Small intestine (tissue), 4 donors: ENCODE results near the gene CC2D1A. TPM values are rescaled to one million over a fixed set of nuclear protein-coding genes. Genes with fewer than 3 reads are reported as not detected.

Experiments
- polyA plus RNA-seq, 4 donors: library from polyadenylated mRNA; stranded (reverse) in 3 of 4; unstranded in 1 of 4; fragments of 200-250 nt in 3 of 4; fragments of 120-200 nt in 1 of 4; gene quantifications; one replicate each; pipeline versions ENCODE4 v1.2.1 to v1.2.3, GENCODE V29; 2013
- donor health status: healthy with polysubstance abuse.
- donor health status: Bipolar disorder and iron deficiency.
- donor health status: healthy.

Gene CC2D1A
- polyA plus RNA-seq, 4 donors = 38.2 to 199 (median 103) TPM

Other genes starting within 250 kb of the CC2D1A start
- 10 to 100 TPM; 12.3 to 41.3 (median 15.8) TPM for gene MRI1, start 141.7 kb upstream of the CC2D1A start, polyA plus RNA-seq
- gene C19orf53, start 131.7 kb upstream of the CC2D1A start, polyA plus RNA-seq = 100 to 1,000 TPM; 104 to 126 (median 118) TPM
- gene ZSWIM4, start 110.8 kb upstream of the CC2D1A start, polyA plus RNA-seq = 1 to 10 TPM in 3 of 4 donors, under 1 TPM in 1; 0.45 to 4.0 (median 1.8) TPM
- gene NANOS3, start 29.1 kb upstream of the CC2D1A start, polyA plus RNA-seq = 1 to 10 TPM in 1 of 4 donors, under 1 TPM in 1, not detected in 2; 0.45 to 1.0 TPM
- 10 to 100 TPM in 2 of 4 donors, 1 to 10 TPM in 2; 3.5 to 67.1 (median 25.9) TPM for gene BRME1, start 84 bp upstream of the CC2D1A start, polyA plus RNA-seq
- 1 to 10 TPM in 1 of 4 donors, under 1 TPM in 1, not detected in 2; 0.41 to 1.7 TPM for gene PODNL1, start 32.2 kb downstream of the CC2D1A start, polyA plus RNA-seq
- 10 to 100 TPM; 14.1 to 26.8 (median 20.9) TPM for gene DCAF15, start 46.3 kb downstream of the CC2D1A start, polyA plus RNA-seq
- 10 to 100 TPM in 1 of 4 donors, 1 to 10 TPM in 3; 3.8 to 16.6 (median 5.5) TPM for gene RFX1, start 100.1 kb downstream of the CC2D1A start, polyA plus RNA-seq
- gene RLN3, start 121.9 kb downstream of the CC2D1A start, polyA plus RNA-seq = under 1 TPM in 1 of 4 donors, not detected in 3; 0.68 TPM
- gene IL27RA, start 125.6 kb downstream of the CC2D1A start, polyA plus RNA-seq = 1 to 10 TPM in 3 of 4 donors, under 1 TPM in 1; 0.45 to 5.6 (median 3.1) TPM
- 10 to 100 TPM in 1 of 4 donors, 1 to 10 TPM in 3; 1.6 to 28.2 (median 2.6) TPM for gene PALM3, start 155.9 kb downstream of the CC2D1A start, polyA plus RNA-seq
- 10 to 100 TPM; 13.0 to 60.4 (median 22.9) TPM for gene MISP3, start 166.6 kb downstream of the CC2D1A start, polyA plus RNA-seq
- under 1 TPM in 1 of 4 donors, not detected in 3; 0.07 TPM for gene C19orf67, start 179.6 kb downstream of the CC2D1A start, polyA plus RNA-seq
- gene SAMD1, start 184.6 kb downstream of the CC2D1A start, polyA plus RNA-seq = 10 to 100 TPM; 19.7 to 45.4 (median 32.0) TPM
- gene PRKACA, start 211.6 kb downstream of the CC2D1A start, polyA plus RNA-seq = 10 to 100 TPM; 34.7 to 66.1 (median 44.1) TPM
- gene ASF1B, start 230.4 kb downstream of the CC2D1A start, polyA plus RNA-seq = 10 to 100 TPM in 2 of 4 donors, 1 to 10 TPM in 2; 3.1 to 26.2 (median 10.3) TPM